Testis (tissue), 3 donors: ENCODE data around the gene SETD3. TPM values are rescaled to one million over a fixed set of nuclear protein-coding genes. Genes with fewer than 3 reads are reported as not detected.

ENCODE experiments used
- DNase-seq: peaks from one replicate; pipeline ENCODE4 v3.0.0-alpha.2; 2019
- H3K27ac ChIP-seq, 2 donors: fragments of 200-600 bp; sonication (generic); one replicate each; pipeline ENCODE4 v1.5.1; 2019
- H3K27me3 ChIP-seq: fragments of 200-600 bp; sonication (generic); one replicate; pipeline ENCODE4 v1.5.1; 2019
- H3K36me3 ChIP-seq: fragments of 200-600 bp; sonication (generic); one replicate; pipeline ENCODE4 v1.5.1; 2017; ENCODE audit warnings: low read depth; ENCODE audit errors: missing control alignments
- H3K4me1 ChIP-seq: fragments of 200-600 bp; sonication (generic); one replicate; pipeline ENCODE4 v1.5.1; 2019
- H3K4me3 ChIP-seq, 2 donors: fragments of 200-600 bp; sonication (generic); one replicate each; pipeline ENCODE4 v1.5.1; 2017 to 2019
- H3K9me3 ChIP-seq: fragments of 200-600 bp; sonication (generic); one replicate; pipeline ENCODE4 v1.5.1; 2017
- POLR2A ChIP-seq: fragments of 450-650 bp; IDR thresholded peaks from one replicate; pipeline ENCODE4 v1.6.1; 2017; ENCODE audit warnings: antibody characterized with exemption, mild to moderate bottlenecking, moderate library complexity
- WGBS, 2 donors: methylation state at CpG; one replicate each; pipeline ENCODE4 v1.1.5; 2018; 5-methylcytosine and 5-hydroxymethylcytosine counted together
- intact Hi-C: fragments of 100-400 bp; cut with DNase I; formaldehyde crosslinking; loops from one replicate; pipeline ENCODE4 v1.15.1; 2023; ENCODE audit warnings: low total_unique reads
- polyA plus RNA-seq: library from polyadenylated mRNA; stranded (reverse); fragments of 350-450 nt; fragmentation: Illumina TruSeq; extraction: RNeasy Lipid Tissue Mini Kit (QIAGEN cat#74804); gene quantifications from one replicate; pipeline ENCODE4 v1.2.3, GENCODE V29; 2014; ENCODE audit warnings: low read depth, low replicate concordance; ENCODE audit not compliant: insufficient read depth
- total RNA-seq, 2 donors: library from RNA; depleted of rRNA; stranded (reverse); fragments of >200 nt; gene quantifications; one replicate each; pipeline ENCODE4 v1.2.3, GENCODE V29; 2016
- TF ChIP-seq, protein P1 (sequence below), 3 experiments: fragments of 450-650 bp in 2 of 3; fragments of 200-600 bp in 1 of 3; sonication (generic) in 1 of 3; IDR thresholded peaks; one replicate each; pipeline ENCODE4 v1.5.1; 2016 to 2019; ENCODE audit warnings: antibody characterized with exemption in 3 of 3, mild to moderate bottlenecking in 2 of 3, moderate library complexity in 1 of 3

The SETD3 gene
- total and polyA plus RNA-seq, 3 donors from 2014 or later: 135 to 186 (median 160) TPM

DNA sequence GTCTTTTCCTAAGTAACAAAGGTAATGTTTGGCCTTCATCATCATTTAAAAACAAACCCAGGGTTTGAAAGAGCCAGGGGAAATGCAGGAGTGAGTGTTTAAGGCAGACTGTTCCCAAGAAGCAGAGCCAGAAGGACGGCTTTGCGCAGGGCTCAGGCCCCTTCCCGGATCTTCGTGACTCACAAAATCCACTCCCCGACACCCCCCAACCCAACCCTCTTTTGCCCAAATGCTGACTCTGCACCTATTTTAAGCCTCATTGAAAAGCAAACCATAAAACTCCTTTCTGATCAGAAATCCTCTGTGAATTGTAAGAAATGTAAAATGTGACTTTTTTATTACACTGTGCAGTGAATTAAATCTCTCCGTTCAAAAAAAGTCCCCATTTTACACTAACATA is 67.5 kb downstream of the SETD3 start:
- Histone ChIP-seq H3K4me1 (no peaks in the 10 kb centered on the region), H3K4me3 (no peak overlapping the region), H3K27ac (no peak overlapping the region), H3K36me3 (no peaks in the 10 kb centered on the region), H3K27me3 (no peaks in the 10 kb centered on the region), H3K9me3 (no peaks in the 10 kb centered on the region)
- intact Hi-C loops: no loop called here
- 93 to 95% methylated on average over 6 of the region's 6 CpGs for WGBS, 2 donors
- TF ChIP-seq POLR2A: no peak
- TF ChIP-seq, protein P1, sequence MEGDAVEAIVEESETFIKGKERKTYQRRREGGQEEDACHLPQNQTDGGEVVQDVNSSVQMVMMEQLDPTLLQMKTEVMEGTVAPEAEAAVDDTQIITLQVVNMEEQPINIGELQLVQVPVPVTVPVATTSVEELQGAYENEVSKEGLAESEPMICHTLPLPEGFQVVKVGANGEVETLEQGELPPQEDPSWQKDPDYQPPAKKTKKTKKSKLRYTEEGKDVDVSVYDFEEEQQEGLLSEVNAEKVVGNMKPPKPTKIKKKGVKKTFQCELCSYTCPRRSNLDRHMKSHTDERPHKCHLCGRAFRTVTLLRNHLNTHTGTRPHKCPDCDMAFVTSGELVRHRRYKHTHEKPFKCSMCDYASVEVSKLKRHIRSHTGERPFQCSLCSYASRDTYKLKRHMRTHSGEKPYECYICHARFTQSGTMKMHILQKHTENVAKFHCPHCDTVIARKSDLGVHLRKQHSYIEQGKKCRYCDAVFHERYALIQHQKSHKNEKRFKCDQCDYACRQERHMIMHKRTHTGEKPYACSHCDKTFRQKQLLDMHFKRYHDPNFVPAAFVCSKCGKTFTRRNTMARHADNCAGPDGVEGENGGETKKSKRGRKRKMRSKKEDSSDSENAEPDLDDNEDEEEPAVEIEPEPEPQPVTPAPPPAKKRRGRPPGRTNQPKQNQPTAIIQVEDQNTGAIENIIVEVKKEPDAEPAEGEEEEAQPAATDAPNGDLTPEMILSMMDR (IDR thresholded peaks at IDR 0.05): no peak
- DNase-seq: no peak

DNA sequence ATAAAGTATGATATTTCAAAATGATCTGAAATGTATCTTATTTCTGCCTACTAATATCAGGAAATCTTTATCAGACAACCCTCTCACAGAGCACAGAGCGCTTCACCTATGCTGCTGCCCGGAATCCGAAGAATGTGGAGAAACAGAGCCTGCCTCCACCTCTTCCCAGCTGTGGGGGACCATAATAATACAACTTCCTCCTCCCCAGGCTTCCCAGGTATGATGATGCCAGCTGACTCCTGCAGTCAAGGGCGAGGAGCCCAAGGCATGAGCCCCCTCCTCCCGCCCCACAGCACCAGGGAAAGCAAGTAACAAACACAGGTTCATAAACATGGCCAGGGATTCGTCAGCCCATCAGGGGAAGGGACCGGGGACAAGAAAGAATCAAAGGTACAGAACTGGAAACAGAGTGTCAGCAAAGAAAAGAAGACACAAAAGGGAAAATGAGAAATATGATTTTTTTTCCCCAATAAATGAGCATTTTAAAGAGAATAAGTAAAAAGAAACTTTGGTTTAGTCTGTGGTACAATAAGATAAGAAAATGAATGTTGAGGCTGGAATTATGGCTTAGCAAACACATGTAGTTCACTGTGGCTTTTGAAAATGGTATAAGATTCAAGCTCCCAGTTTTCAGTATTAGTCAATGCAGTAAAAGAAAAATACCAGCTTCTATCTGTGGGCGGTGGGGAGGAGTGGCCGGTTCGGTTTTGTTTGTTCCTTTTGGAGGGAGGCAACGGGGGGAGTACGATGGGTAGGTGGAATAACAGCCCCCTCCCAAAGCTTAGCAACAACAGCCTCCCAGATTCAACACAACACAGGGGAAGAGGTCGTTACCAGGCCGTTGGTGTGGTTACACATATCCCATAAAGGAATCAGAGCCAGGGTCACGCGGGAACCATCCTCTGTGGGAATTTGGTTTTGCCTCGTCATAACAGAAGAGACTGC is 68.3 kb downstream of the SETD3 start:
- intact Hi-C loops: no loop called here
- DNase-seq: no peak
- TF ChIP-seq POLR2A: no peak
- TF ChIP-seq, protein P1 (IDR thresholded peaks at IDR 0.05): no peak
- Histone ChIP-seq H3K4me1 (no peaks in the 10 kb centered on the region), H3K27me3 (no peaks in the 10 kb centered on the region), H3K9me3 (no peaks in the 10 kb centered on the region), H3K4me3 (no peak overlapping the region), H3K27ac (no peak overlapping the region), H3K36me3 (no peaks in the 10 kb centered on the region)
- WGBS, 2 donors: 78 to 82% methylated on average over 17 of the region's 17 CpGs

DNA sequence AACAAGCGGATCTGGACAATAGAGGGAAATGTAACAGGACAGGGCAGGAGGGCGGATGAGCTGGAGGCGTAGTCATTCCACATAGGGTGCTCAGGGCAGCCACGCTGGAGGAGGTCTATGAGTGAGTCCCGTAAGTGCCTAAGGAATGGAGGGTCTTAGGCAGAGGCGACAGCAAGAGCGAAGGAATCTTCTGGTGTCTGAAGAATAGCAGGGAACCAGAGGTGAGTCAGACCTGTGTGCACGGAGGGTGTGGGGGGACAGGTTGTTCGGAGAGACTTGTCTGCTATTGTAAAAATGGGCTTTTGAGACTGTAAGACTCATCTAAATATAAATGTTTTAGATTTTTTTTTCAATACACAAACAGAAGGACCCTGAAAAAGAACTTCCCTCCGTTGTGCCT is 70.6 kb downstream of the SETD3 start:
- H3K36me3 ChIP-seq: no peaks in the 10 kb centered on the region

DNA sequence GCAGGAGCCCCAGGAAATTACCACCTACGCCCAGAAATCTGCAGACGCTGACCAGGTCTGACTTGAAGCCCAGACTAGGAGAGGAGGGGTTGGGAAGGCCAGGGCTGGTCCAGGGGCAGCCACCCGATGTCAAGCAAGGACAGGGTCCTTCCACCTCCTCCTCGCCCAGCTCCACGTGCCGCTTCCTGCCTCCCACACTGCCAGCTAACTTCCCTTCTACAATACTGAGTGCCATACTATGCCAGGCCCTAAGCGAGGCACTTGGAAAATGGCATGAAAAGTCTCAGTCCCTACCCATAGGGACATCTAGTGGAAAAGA is 71.7 kb downstream of the SETD3 start:
- 86% methylated on average over 5 to 7 of the region's 7 CpGs for WGBS, 2 donors
- no peak for DNase-seq
- no peaks in the 10 kb centered on the region for H3K4me1 ChIP-seq
- no peaks in the 10 kb centered on the region for H3K9me3 ChIP-seq
- H3K27me3 ChIP-seq: no peaks in the 10 kb centered on the region
- no peaks in the 10 kb centered on the region for H3K36me3 ChIP-seq
- intact Hi-C loops: no loop called here
- no peak overlapping the region for H3K27ac ChIP-seq
- TF ChIP-seq, protein P1 (IDR thresholded peaks at IDR 0.05): no peak
- TF ChIP-seq POLR2A: no peak
- no peak overlapping the region for H3K4me3 ChIP-seq

More for the DNA sequence above, 70.6 kb downstream of the SETD3 start:
- TF ChIP-seq, protein P1 (IDR thresholded peaks at IDR 0.05): no peak
- TF ChIP-seq POLR2A: no peak
- no peak for DNase-seq
- Histone ChIP-seq H3K27ac (no peak overlapping the region), H3K4me3 (no peak overlapping the region), H3K27me3 (no peaks in the 10 kb centered on the region), H3K9me3 (no peaks in the 10 kb centered on the region), H3K4me1 (no peaks in the 10 kb centered on the region)
- intact Hi-C loops: no loop called here
- 92 to 96% methylated on average over 10 of the region's 10 CpGs for WGBS, 2 donors
